Ascending aorta (tissue), 2 donors: ENCODE data around the gene UTRN. TPM values are rescaled to one million over a fixed set of nuclear protein-coding genes. Genes with fewer than 3 reads are reported as not detected.
A peak's percentile ranks its signal among the peaks of the same experiment; 100 is the strongest.

Experiments used
- DNase-seq, 2 donors: peaks; one replicate each; pipeline ENCODE4 v3.0.0-alpha.2; 2019; ENCODE audit warnings: low spot score in 2 of 2
- H3K27ac ChIP-seq, 2 donors: fragments of 200-600 bp; sonication (generic); one replicate each; pipeline ENCODE4 v1.5.1; 2016 to 2017; ENCODE audit warnings: mild to moderate bottlenecking in 1 of 2
- H3K27me3 ChIP-seq: fragments of 200-600 bp; sonication (generic); one replicate; pipeline ENCODE4 v1.5.1; 2017
- H3K36me3 ChIP-seq, 2 donors: fragments of 200-600 bp; sonication (generic); one replicate each; pipeline ENCODE4 v1.5.1; 2016
- H3K4me1 ChIP-seq, 2 donors: fragments of 200-600 bp; sonication (generic); one replicate each; pipeline ENCODE4 v1.5.1; 2016 to 2017; ENCODE audit warnings: mild to moderate bottlenecking in 1 of 2
- H3K4me3 ChIP-seq, 2 donors: fragments of 200-600 bp; sonication (generic); one replicate each; pipeline ENCODE4 v1.5.1; 2016 to 2017; ENCODE audit warnings: mild to moderate bottlenecking in 1 of 2
- H3K9me3 ChIP-seq, 2 donors: fragments of 200-600 bp; sonication (generic); one replicate each; pipeline ENCODE4 v1.5.1; 2016
- intact Hi-C: fragments of 100-400 bp; cut with DNase I; formaldehyde crosslinking; loops from one replicate; pipeline ENCODE4 v1.15.1; 2023
- total RNA-seq: library from RNA; depleted of rRNA; stranded (reverse); fragments of >200 nt; gene quantifications from one replicate; pipeline ENCODE4 v1.1.0, GENCODE V29; 2016
- TF ChIP-seq, protein P1 (sequence below), 3 experiments: fragments of 200-600 bp in 2 of 3; fragments of 450-650 bp in 1 of 3; sonication (generic) in 2 of 3; IDR thresholded peaks; one replicate each; pipeline ENCODE4 v1.5.1; 2016 to 2019; ENCODE audit warnings: antibody characterized with exemption in 3 of 3, mild to moderate bottlenecking in 1 of 3, moderate library complexity in 1 of 3

The UTRN gene
- total RNA-seq, 1 donor from 2014 or later, result 69.9 TPM

DNA sequence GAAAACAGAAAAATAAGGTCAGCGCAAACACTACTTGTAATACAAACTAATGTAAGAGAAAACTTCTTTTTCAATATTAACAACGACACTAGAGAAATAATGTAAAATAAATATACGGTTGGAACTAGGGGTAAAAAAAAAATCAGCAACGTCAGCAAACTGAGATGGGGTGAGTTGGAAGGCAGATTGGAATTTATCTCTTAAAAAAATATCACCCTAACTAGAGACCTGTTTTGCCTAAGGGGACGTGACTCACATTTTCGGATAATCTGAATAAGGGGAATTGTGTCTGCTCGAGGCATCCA, 705 bp upstream of the UTRN start:
- intact Hi-C loops, result loop anchor here (1.0 to 10.0 kb wide), 3 partner anchors 20 to 1450 kb away; partner anchors contain the start of gene EPM2A
- Histone ChIP-seq H3K4me1 (peaks cover 0 to 8% of the 10 kb centered on the region in 2 donors), H3K9me3 (no peaks in the 10 kb centered on the region), H3K27me3 (no peaks in the 10 kb centered on the region), H3K36me3 (no peaks in the 10 kb centered on the region), H3K4me3 (peak overlapping the region; percentile 75 to 98), H3K27ac (peak overlapping the region; percentile 98 to 99)
- DNase-seq, result no peak
- TF ChIP-seq, protein P1, sequence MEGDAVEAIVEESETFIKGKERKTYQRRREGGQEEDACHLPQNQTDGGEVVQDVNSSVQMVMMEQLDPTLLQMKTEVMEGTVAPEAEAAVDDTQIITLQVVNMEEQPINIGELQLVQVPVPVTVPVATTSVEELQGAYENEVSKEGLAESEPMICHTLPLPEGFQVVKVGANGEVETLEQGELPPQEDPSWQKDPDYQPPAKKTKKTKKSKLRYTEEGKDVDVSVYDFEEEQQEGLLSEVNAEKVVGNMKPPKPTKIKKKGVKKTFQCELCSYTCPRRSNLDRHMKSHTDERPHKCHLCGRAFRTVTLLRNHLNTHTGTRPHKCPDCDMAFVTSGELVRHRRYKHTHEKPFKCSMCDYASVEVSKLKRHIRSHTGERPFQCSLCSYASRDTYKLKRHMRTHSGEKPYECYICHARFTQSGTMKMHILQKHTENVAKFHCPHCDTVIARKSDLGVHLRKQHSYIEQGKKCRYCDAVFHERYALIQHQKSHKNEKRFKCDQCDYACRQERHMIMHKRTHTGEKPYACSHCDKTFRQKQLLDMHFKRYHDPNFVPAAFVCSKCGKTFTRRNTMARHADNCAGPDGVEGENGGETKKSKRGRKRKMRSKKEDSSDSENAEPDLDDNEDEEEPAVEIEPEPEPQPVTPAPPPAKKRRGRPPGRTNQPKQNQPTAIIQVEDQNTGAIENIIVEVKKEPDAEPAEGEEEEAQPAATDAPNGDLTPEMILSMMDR (IDR thresholded peaks at IDR 0.05), result no peak

DNA sequence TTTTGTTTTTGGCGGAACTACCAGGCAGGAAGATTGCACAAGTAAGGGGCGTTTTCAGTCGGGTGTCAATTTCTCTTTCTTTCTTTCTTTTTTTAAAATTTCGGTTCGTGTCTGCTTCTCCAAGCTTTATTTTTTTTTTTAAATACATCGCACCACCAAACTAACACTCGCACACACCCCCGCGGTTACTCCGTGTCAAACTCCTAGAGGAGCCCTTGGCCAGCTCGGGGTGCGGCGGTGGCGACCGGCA, 338 bp downstream of the UTRN start:
- TF ChIP-seq, protein P1 (IDR thresholded peaks at IDR 0.05), result no peak
- H3K4me1 ChIP-seq, result peaks cover 0 to 8% of the 10 kb centered on the region in 2 donors
- H3K36me3 ChIP-seq, result no peaks in the 10 kb centered on the region
- no peaks in the 10 kb centered on the region for H3K9me3 ChIP-seq
- H3K27ac ChIP-seq, result peak overlapping the region; percentile 98 to 99
- H3K27me3 ChIP-seq, result no peaks in the 10 kb centered on the region
- intact Hi-C loops, result loop anchor here (1.0 to 10.0 kb wide), 3 partner anchors 133 to 1449 kb away; partner anchors contain the start of genes EPM2A, SF3B5 and STX11
- DNase-seq, result no peak
- peak overlapping the region; percentile 75 to 98 for H3K4me3 ChIP-seq

DNA sequence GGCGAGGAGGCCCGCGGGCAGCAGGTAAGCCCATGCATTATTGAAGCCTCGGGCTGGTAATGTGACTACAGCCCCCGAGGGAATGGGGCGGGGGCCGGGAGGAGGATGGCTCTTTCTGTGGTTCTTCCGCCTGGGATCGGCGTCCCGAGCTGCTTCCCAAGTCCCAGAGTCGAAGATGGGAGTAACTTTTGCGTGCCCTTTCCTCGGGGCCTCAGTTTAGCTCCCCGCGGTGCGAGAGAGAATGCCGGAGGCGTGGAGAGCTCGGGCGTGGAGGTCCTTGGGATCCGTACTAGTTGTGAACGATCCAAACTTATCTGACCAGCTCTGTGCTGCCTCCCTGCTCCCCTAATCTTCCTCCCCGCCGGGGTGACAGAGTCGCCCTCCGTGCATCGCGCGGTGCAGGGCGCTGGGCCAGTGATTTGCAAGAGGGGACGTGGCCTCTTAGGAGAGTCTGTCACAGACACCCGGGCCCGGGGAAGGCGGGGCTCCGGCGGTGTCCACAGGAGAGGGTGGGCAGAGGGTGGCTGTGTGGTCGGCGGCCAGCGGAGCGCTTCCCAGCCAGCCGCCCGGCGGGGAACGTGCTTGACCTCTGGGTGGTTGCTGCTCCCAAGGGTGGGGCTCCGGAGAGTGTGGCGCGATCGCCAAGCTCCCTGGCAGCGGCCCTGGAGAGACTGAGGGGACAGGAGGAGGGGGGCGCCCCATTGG, 815 bp downstream of the UTRN start:
- H3K36me3 ChIP-seq, result no peaks in the 10 kb centered on the region
- intact Hi-C loops, result loop anchor here (1.0 to 10.0 kb wide), 5 partner anchors 70 to 1449 kb away; partner anchors contain the start of genes EPM2A, SF3B5 and STX11
- TF ChIP-seq, protein P1 (IDR thresholded peaks at IDR 0.05), result no peak
- H3K27me3 ChIP-seq, result no peaks in the 10 kb centered on the region
- peak overlapping the region; percentile 98 to 99 for H3K27ac ChIP-seq
- H3K4me3 ChIP-seq, result peak overlapping the region; percentile 75 to 98
- no peaks in the 10 kb centered on the region for H3K9me3 ChIP-seq
- peak; percentile 37 to 87 for DNase-seq
- peaks cover 0 to 8% of the 10 kb centered on the region in 2 donors for H3K4me1 ChIP-seq

DNA sequence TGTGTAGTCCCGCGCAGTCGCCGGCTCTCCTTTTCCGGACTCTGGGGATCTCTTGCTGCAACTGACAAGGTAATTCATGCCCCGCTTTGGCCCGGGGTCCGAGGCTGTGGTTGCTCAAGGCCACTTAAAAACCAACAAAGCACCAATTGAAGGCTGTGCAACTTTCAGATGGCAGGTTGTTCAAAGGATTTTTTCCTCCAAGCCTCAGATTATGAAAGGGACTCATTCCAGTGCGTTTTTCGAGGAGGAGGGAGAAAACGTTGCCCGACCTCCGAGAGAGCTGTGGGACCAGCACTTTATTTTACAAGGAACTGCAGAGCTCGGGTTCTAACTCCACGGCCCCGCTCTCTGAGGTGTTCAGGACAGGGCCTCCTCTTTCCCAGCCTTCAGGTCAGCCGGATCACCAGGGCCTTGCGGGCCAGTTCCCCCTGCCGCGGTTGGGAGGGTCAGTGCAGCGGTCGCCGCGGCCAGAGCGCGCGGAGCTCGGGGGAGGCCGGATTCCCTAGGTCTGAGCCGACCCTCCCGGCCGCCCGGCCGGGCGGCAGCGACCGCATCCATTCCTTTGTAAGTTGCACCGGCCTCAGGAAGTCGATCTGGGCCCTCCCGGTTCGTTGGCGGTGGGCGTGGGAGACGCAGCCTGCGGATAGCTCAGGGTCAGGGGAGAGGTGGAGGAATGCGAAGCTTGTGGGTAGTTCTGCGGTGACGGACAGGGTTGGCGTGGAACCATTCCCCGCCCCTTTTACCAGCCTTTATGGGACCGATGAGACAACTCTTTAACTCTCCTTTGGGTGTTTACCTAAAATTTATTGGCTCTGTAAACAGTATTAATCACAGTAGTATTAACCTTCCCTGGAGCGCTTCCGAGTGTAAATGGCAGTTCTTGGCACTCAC, 1.6 kb downstream of the UTRN start:
- Histone ChIP-seq H3K4me1 (peaks cover 0 to 8% of the 10 kb centered on the region in 2 donors), H3K36me3 (peaks cover 0 to under 1% of the 10 kb centered on the region in 2 donors), H3K9me3 (no peaks in the 10 kb centered on the region), H3K27me3 (no peaks in the 10 kb centered on the region), H3K27ac (peak overlapping the region; percentile 98 to 99), H3K4me3 (peak overlapping the region; percentile 75 to 98)
- TF ChIP-seq, protein P1 (IDR thresholded peaks at IDR 0.05), result no peak
- intact Hi-C loops, result loop anchor here (1.0 to 10.0 kb wide), 4 partner anchors 70 to 1448 kb away; partner anchors contain the start of genes EPM2A and STX11
- peak in 1 of 2 donors; percentile 85 for DNase-seq

DNA sequence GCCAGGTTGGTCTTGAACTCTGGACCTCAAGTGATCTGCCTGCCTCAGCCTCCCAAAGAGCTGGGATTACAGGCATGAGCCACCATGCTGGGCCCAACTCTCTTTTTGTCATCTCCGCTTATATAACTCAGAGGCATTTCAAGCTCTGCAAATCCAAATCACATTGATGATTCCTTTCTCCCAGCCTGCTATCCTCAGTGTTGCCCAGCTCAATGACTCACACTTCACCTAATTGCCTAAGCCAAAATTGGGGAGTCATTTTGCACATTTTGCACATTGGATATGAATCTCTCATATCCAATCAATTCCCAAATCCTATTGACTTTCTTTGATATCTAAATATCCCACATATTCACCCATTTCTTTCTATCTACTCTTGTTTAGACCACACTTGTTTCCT, 3.9 kb downstream of the UTRN start:
- Histone ChIP-seq H3K27ac (no peak overlapping the region), H3K36me3 (peaks cover 0 to 6% of the 10 kb centered on the region in 2 donors), H3K27me3 (no peaks in the 10 kb centered on the region), H3K4me3 (no peak overlapping the region), H3K4me1 (peaks cover 0 to 19% of the 10 kb centered on the region in 2 donors), H3K9me3 (no peaks in the 10 kb centered on the region)
- no peak for DNase-seq
- TF ChIP-seq, protein P1 (IDR thresholded peaks at IDR 0.05), result no peak
- intact Hi-C loops, result loop anchor here (2.0 to 10.0 kb wide), 3 partner anchors 137 to 1446 kb away; partner anchors contain the start of genes EPM2A and STX11
